Heart left ventricle (tissue), 13 donors: ENCODE measurements around the gene C6orf58.

Experiments
- POLR2A ChIP-seq, 2 donors: fragments of 450-650 bp; IDR thresholded peaks; one replicate each; pipeline ENCODE4 v1.6.1; 2017; ENCODE audit warnings: antibody characterized with exemption in 2 of 2, mild to moderate bottlenecking in 2 of 2, moderate library complexity in 2 of 2
- TF ChIP-seq, protein P1 (sequence below), 12 donors: fragments of 200-600 bp; sonication (generic) in 4 of 12; IDR thresholded peaks; one replicate each; pipeline versions ENCODE4 v1.5.0 to v1.8.0; 2018 to 2022; ENCODE audit warnings: antibody characterized with exemption in 12 of 12, mild to moderate bottlenecking in 5 of 12
- donor health status: ischemic (EF 13 %, LVEDD 7.1; RV severe dilation, severe dysfunction).
- donor health status: DM: no; HTN: yes; CAD: no.
- donor health status: DM: no; HTN: no; CAD: no.
- donor health status: ischemic (EF 25% LVEDD 6.9; RV normal size, moderate dysfunction).
- donor health status: ischemic (EF 25% LVEDD 5.7; RV mildly dilated, moderate dysfunction).
- donor health status: ischemic (EF 35%, LVEDD 5.7; RV mildly dilated, moderate dysfunction).
- donor health status: nonischemic (EF 11% LVEDD 7.7; RV severe dilation, severe dysfunction).
- donor health status: DM: yes; HTN: yes; CAD: no.
- donor health status: PGD.
- donor health status: ischemic (EF 29% LVEDD 5.4; RV normal size, mild dysfunction).
- donor health status: nonischemic (EF 23%, LVEDD 6.1; RV moderate dilation, normal function).

DNA sequence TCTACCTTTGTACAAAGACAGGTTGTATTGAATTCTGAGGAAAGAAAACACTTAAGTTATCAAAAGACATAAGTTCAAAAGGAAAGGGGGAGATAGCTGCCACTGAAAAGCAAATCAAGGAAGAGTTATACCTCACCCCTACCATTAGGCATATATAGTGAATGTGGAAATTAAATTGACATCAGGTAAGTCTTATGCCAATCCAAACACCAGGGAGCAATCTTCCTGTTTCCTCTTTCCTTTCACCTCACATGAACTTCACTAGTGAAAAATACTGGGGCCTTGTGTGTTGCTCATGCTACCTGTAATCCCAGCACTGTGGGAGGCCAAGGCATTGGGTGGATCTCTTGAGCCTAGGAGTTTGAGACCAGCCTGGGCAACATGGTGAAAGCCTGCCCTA, 10.9 kb upstream of the C6orf58 start:
- TF ChIP-seq, protein P1, sequence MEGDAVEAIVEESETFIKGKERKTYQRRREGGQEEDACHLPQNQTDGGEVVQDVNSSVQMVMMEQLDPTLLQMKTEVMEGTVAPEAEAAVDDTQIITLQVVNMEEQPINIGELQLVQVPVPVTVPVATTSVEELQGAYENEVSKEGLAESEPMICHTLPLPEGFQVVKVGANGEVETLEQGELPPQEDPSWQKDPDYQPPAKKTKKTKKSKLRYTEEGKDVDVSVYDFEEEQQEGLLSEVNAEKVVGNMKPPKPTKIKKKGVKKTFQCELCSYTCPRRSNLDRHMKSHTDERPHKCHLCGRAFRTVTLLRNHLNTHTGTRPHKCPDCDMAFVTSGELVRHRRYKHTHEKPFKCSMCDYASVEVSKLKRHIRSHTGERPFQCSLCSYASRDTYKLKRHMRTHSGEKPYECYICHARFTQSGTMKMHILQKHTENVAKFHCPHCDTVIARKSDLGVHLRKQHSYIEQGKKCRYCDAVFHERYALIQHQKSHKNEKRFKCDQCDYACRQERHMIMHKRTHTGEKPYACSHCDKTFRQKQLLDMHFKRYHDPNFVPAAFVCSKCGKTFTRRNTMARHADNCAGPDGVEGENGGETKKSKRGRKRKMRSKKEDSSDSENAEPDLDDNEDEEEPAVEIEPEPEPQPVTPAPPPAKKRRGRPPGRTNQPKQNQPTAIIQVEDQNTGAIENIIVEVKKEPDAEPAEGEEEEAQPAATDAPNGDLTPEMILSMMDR (IDR thresholded peaks at IDR 0.05) = no peak
- no peak for TF ChIP-seq POLR2A (IDR thresholded peaks at IDR 0.05)
